NCI-H446 (cell line): ENCODE data around the gene SKI.

ENCODE experiments used
- DNase-seq, 2 experiments: peaks; one replicate each; lab custom pipeline; 2025; lab: John Stamatoyannopoulos, UW

SKI gene

DNA sequence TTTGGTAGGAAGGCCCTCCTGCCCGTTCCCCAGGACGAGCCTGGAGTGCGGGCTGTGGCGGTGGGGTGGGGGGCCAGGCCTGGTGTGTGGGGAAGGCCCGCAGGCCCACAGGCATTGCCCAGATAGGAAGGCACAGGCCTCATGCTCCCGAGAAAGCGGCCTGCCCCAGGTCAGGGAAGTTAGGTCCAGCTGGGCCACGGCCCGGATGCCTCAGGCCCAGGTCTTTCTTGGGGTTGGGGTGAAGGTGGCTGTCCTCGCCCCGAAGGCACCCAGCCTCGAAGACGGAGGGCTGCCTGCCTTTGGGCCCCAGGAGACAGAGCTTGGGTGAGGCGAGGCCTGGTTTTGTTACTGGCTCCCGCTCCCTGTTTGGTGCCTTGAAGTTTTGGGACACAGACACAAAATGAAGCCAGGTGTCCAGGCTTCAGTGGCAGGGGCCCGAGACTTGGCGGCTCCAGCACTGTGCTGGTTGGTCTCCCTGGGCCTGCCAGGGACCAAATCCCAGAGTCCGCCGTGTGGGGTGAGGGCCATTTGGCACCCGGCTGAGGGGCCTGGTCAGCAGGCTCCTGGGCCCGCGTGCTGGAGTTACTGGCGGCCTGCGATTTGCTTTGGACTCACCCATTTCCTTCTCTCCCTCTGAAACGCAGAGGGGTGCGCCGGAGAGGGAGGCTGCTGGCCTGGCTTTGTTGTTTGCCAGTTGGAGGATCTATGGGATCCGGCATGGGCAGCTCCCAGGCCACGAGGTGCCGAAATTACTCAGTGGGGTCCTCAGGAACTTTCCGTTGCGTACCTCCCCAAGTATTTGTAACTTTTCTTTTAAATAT lies 2.0 kb downstream of the SKI start:
- no peak for DNase-seq

GRCh38 chr1:2230781-2231531 lies 2.8 kb downstream of the SKI start:
- no peak for DNase-seq

DNA sequence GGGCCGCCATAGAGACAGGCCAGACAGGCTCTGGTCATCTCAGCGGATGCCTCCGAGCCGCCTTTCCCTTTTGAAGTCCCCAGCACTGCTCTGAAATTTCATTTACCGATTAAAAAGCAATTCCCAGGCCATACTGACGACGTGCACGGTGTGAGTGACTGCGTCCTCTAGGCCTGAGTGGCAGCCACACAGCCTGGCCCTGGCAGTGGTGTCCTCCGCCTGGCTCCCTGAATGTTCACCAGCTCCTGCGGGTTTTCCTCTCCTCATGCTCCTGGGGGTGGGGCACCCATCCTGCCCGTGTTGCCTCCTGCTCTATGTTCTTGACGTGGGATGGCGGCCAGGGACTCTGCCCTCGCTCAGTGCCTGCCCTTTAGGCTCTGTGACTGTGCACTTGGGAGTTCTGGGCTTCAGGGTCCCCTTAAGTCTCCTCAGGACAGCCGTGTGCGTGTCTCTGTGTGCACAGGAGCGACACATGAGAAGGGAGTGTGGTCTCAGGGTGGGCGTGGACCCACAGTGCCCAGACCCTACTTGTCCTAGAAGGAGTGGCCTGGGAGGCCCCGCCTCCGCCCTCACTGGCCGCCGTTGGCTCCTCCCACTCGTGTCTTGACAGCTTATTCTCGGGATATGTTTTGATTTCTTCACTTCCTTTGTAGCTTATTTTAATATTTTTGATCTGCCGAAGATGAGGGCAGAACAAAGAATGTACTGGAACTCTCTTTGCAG lies 3.6 kb downstream of the SKI start:
- peak in 1 of 2 experiments; percentile 61 for DNase-seq

DNA sequence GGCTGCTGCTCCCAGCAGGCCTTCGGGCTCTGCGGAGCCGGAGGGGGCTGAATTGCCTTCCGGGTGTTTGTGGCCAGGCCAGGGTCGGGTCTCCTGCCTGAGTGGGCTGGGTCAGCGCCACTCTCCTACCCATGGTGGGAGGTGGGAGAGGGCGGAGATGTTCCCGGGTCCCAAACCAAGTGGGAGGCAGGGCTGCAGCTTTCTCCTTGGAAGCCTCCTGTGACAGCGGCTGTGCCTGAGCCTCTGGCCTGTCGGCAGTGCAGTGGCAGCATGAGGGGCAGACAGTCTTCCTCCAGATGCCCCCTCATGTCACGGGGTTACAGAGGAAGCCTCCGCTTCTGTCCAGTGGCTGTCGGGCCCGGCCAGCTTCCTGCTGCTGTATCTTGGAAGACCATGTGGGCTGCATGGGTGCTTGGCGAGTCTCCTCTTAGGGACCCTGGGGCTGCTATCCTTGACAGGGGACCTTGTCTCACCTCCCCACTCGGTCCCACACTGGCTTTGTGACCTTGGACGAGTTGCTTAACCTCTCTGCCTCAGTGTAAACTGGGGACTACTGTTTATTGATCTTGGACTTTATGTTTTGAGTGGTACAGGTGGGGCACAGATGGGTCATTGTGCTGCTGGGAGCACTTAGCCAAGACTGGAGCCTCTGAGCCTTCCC lies 4.3 kb downstream of the SKI start:
- no peak for DNase-seq

- DNase-seq: peak in 1 of 2 experiments; percentile 69
Measured at GRCh38 chr1:2232916-2233438, 4.9 kb downstream of the SKI start.

GRCh38 chr1:2233468-2233867 lies 5.3 kb downstream of the SKI start:
- no peak for DNase-seq

GRCh38 chr1:2233997-2234761 lies 6.1 kb downstream of the SKI start:
- no peak for DNase-seq

DNA sequence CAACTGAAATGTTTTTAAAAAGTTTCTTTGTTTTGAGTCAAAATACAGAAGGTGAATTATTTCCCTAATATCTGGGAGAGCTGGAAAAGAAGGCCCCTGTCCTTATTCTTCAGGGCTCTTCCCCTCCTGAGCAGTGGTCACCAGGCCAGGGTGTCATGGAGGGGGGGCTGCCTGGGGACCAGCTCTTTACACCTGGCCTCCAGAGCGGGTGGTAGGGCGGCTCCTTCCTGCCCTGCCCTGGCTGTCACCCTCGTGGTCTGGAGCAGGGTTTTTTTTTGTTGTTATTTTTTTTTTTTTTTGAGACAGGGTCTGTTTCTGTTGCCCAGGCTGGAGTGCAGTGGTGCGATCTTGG lies 6.6 kb downstream of the SKI start:
- no peak for DNase-seq

- DNase-seq: no peak
Measured at GRCh38 chr1:2235300-2235998, 7.3 kb downstream of the SKI start.

GRCh38 chr1:2236695-2237677 lies 8.9 kb downstream of the SKI start:
- DNase-seq: no peak

DNA sequence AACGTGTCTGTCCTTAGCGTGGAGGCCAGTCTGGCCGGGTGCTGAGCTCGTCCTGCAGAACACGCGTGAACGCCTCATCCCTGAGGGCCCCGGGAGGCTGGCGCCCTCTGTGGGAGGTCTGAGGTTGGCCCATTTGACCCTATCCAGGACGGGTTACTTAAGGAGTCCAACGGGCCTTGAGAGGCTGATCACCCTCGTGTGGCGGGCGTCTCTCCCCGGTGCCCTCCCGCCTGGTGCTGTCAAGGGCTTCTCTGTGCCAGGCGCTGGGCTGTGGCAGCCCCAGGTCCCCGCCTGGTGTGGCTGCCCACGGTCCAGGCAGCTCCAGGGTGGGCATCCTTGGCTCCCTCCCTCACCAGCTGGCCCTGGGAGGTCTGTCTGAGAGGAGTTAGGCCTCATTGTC lies 9.7 kb downstream of the SKI start:
- DNase-seq: no peak

DNA sequence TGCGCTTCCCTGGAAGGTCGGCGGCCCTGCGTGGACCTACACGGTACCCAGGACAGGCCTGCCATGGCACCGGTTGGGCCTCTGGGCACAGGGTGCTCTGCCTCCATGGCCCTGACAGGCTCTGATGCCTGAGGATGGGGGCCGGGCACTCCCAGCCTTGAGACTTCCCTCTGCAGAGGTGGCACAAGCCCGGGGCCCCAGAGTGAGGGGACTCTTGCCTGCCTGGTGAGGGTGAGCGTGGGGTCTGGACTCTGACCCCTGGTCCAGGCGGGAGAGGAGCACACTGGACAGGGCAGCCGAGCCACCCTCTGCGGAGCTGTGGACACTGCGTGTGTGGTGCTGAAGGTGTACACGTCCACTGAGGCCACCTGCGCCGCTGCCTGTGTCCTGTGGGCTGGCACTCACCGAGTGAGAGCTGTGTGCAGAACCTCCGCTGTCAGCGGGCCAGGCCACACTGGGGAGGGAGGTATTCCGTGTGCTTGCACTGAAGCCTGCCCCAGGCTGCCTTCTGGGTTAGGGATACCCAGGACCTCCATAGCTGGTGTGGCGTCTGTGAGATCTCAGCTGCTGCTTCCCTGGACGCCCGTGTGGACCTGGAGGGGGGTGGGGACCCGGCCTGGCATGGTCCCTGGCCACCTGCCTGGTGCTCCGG lies 10.4 kb downstream of the SKI start:
- DNase-seq: no peak

GRCh38 chr1:2239013-2239370 lies 10.9 kb downstream of the SKI start:
- no peak for DNase-seq

GRCh38 chr1:2239384-2239985 lies 11.4 kb downstream of the SKI start:
- DNase-seq: no peak

DNA sequence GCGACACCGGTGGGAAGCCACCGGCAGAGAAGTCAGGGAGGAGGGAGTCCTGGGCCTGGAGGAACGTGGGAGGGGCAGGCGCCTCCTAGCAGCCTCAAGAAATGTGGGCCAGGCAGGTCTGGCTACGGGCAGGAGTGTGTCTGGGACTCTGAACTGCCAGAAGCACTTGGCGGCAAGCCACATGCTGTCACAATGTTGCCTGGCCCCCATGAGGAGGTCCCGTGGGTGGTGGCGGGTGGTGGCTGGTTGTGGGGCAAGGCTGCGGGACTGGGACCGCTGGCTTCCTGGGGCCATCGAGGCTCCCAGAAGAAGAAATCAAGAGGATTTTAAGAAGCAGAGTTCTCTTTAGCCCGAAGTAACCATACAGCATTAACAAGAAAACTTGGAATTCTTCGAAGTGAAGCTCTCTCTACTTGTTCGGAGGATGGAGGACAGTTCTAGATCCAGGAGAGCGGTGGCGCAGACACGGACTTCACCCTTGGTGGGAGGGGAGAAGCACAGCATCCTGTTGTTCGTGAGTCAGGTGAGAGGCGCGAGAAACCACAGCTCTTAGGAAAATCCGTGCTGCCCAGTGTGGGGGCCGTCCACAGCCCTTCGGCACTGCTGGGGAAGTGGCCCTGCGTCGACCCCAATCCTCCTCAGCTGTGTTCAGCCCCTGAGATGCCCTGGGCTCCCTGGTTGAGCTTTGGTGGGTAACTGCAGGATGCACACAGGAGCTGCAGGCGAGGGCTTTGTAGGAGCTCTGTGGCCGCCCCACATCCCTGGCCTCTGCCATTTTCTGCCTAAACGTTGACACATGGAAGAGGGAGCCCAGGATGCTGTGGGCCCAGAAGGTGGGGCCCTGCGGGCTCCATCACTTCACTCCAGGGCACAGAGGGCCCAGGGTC lies 12.4 kb downstream of the SKI start:
- DNase-seq: no peak

DNA sequence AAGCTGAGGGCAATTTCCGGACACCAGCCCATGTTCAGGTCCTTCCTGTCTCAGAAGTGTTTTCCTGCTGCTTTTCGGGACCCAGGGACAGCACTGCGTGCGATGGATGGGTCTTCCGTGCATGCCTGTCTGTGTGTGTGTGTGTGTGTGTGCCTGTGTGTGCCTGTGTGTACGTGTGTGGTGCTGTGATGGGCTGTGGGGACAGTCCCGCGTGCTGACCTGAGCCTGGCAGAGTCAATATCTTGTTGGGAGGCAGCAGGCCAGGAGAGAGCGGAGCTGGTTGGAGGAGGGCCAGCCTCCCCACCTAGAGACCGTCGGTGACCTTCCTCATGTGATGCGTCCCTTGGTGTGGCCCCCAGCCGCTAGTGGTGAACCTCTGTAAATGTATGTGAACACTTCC lies 13.7 kb downstream of the SKI start:
- no peak for DNase-seq
